Aorta (tissue), 5 donors: ENCODE data around the gene ZDHHC8. TPM values are rescaled to one million over a fixed set of nuclear protein-coding genes. Genes with fewer than 3 reads are reported as not detected.

ENCODE experiments used
- ATAC-seq: fragments of 200-7000 bp; cut with Tn5 transposase; one replicate; pipeline ENCODE4 v1.9.1; 2022; ENCODE audit warnings: moderate library complexity; ENCODE audit not compliant: low FRiP score
- DNase-seq, 2 donors: peaks; one replicate each; pipeline ENCODE4 v3.0.0-alpha.2; 2020
- H3K27ac ChIP-seq, 2 donors: one replicate each; pipeline ENCODE4 v1.5.1; 2013; ENCODE audit warnings: low read length in 2 of 2, mild to moderate bottlenecking in 2 of 2, moderate library complexity in 2 of 2, control low read depth in 1 of 2, inconsistent platforms in 1 of 2, low read depth in 1 of 2
- H3K27me3 ChIP-seq, 2 donors: one replicate each; pipeline ENCODE4 v1.6.1; 2013; ENCODE audit warnings: control low read depth in 1 of 2, low read length in 1 of 2, mild to moderate bottlenecking in 1 of 2, moderate library complexity in 1 of 2; ENCODE audit not compliant: insufficient read depth in 2 of 2, control insufficient read depth in 1 of 2
- H3K36me3 ChIP-seq, 2 donors: one replicate each; pipeline ENCODE4 v1.6.1; 2013; ENCODE audit warnings: control low read depth in 1 of 2, low read length in 1 of 2, mild to moderate bottlenecking in 1 of 2; ENCODE audit not compliant: insufficient read depth in 2 of 2, control insufficient read depth in 1 of 2
- H3K4me1 ChIP-seq, 2 donors: one replicate each; pipeline ENCODE4 v1.6.1; 2013; ENCODE audit warnings: low read length in 2 of 2, control low read depth in 1 of 2, mild to moderate bottlenecking in 1 of 2, moderate library complexity in 1 of 2; ENCODE audit not compliant: insufficient read depth in 2 of 2, control insufficient read depth in 1 of 2
- H3K4me3 ChIP-seq, 2 donors: one replicate each; pipeline ENCODE4 v1.5.1; 2013; ENCODE audit warnings: low read length in 2 of 2, control low read depth in 1 of 2, mild to moderate bottlenecking in 1 of 2
- H3K9me3 ChIP-seq: one replicate; pipeline ENCODE4 v1.6.1; 2013; ENCODE audit warnings: mild to moderate bottlenecking, low read length; ENCODE audit not compliant: control insufficient read depth
- WGBS, 2 donors: extraction: QIAGEN DNeasy Blood & Tissue Kit; methylation state at CpG; one replicate each; pipeline ENCODE4 v1.1.7; 2013; 5-methylcytosine and 5-hydroxymethylcytosine counted together
- intact Hi-C, 2 donors: fragments of 100-400 bp; cut with DNase I; formaldehyde crosslinking; loops; one replicate each; pipeline versions ENCODE4 v1.14.2 to v1.15.0; 2022
- polyA plus RNA-seq, 2 donors: library from polyadenylated mRNA; stranded (reverse); fragments of 200-250 nt; gene quantifications; one replicate each; pipeline ENCODE4 v1.2.3, GENCODE V29; 2013
- total RNA-seq, 2 donors: library from RNA; stranded (reverse); fragmentation: NEBNext Ultra II Directional; extraction: Animal tissue kit (Norgen Biotek cat#: 25700); gene quantifications; one replicate each; pipeline ENCODE4 v1.2.1, GENCODE V29; 2021
- donor health status: healthy with polysubstance abuse.
- donor health status: Bipolar disorder and iron deficiency.
- donor health status: DM: no; HTN: no; CAD: no.
- donor health status: DM: no; HTN: no; CAD: no.
- donor health status: DM: yes; HTN: yes; CAD: no.

Gene ZDHHC8
- total and polyA plus RNA-seq, 4 donors: 6.3 to 71.9 (median 46.5) TPM

DNA sequence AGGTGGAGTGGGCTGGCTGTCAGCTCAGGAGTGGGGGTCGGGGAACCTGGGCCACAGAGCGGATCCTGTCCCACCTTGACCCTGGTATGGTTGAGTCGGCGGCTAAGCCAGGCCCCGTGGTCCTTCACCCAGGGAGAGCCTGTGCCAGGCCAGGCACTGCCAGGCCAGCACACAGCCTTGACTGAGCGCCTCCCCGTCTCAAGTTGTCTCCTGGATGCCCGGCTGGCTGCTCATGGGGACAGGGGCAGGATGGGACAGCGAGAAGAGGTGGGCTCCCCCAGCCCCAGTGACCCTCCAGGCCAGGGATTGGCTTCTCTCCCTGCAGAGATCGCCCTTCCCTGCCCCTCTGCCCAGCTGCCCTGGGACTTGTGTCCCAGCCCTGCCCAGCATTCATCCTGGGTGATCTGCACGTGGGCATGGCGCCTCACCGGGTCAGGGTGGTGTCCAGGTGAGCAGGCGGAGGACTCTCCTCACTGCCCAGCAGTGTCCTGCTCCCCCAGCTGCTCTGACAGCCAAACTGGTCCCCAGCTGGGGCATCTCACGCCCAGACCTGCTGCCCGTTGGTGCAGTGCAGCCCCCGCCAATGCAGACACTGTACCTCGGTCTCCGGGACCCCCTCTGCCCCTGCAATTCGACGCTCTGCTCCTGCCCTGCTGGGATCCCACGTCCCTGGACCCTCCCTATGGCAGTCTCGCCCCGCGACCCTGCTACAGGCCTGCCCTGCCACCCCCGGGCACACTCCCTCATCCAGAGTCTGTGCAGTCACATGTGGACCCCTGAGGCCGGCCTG is 48.0 kb downstream of the ZDHHC8 start:
- H3K36me3 ChIP-seq: no peaks in the 10 kb centered on the region
- no peaks in the 10 kb centered on the region for H3K9me3 ChIP-seq
- H3K4me1 ChIP-seq: no peaks in the 10 kb centered on the region
- H3K27ac ChIP-seq: no peak overlapping the region
- DNase-seq (no peak), ATAC-seq (no peak)
- 93% methylated on average over 25 to 27 of the region's 27 CpGs for WGBS, 2 donors
- no peak overlapping the region for H3K4me3 ChIP-seq
- no peaks in the 10 kb centered on the region for H3K27me3 ChIP-seq
- intact Hi-C loops: loop anchor here in 1 of 2 donors (5.0 kb wide), 1 partner anchor 88 kb away; the partner anchor contains the start of gene RTN4R

GRCh38 chr22:20180245-20180630 is 48.6 kb downstream of the ZDHHC8 start:
- no peaks in the 10 kb centered on the region for H3K4me1 ChIP-seq
- intact Hi-C loops: no loop called here
- DNase-seq (no peak), ATAC-seq (no peak)
- no peaks in the 10 kb centered on the region for H3K36me3 ChIP-seq
- H3K9me3 ChIP-seq: no peaks in the 10 kb centered on the region
- no peaks in the 10 kb centered on the region for H3K27me3 ChIP-seq
- H3K27ac ChIP-seq: no peak overlapping the region
- 92 to 95% methylated on average over 13 of the region's 13 CpGs for WGBS, 2 donors
- no peak overlapping the region for H3K4me3 ChIP-seq

- WGBS, 2 donors: 87 to 88% methylated on average over 8 of the region's 8 CpGs
- DNase-seq (no peak), ATAC-seq (no peak)
- Histone ChIP-seq H3K4me1 (no peaks in the 10 kb centered on the region), H3K36me3 (no peaks in the 10 kb centered on the region), H3K27ac (no peak overlapping the region), H3K4me3 (no peak overlapping the region), H3K9me3 (no peaks in the 10 kb centered on the region), H3K27me3 (no peaks in the 10 kb centered on the region)
- intact Hi-C loops: no loop called here
Observed at GRCh38 chr22:20180640-20181039, 49.0 kb downstream of the ZDHHC8 start.

GRCh38 chr22:20181194-20181883 is 49.7 kb downstream of the ZDHHC8 start:
- Histone ChIP-seq H3K4me1 (no peaks in the 10 kb centered on the region), H3K36me3 (no peaks in the 10 kb centered on the region), H3K27me3 (no peaks in the 10 kb centered on the region), H3K27ac (no peak overlapping the region), H3K9me3 (no peaks in the 10 kb centered on the region), H3K4me3 (no peak overlapping the region)
- intact Hi-C loops: no loop called here
- ATAC-seq: no peak
- no peak for DNase-seq
- WGBS, 2 donors: 61 to 66% methylated on average over 16 to 17 of the region's 17 CpGs

DNA sequence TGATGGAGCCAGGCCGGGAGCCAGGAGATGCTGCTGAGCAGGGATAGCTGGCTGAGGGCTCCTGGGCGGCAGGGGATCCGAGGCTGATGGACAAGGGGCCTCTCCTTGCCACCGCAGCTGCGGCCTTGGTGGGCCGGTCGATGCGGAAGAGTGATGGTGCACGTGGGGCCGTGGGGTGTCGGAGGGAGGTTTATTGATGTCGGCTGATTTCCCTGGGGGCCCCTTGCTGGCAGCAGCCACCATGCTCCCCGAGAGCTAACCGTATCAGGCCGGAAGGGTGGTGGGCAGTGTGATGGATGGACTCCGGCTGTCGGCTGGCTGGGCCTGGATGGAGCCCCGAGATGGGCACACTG is 50.3 kb downstream of the ZDHHC8 start:
- no peaks in the 10 kb centered on the region for H3K9me3 ChIP-seq
- H3K36me3 ChIP-seq: no peaks in the 10 kb centered on the region
- intact Hi-C loops: no loop called here
- H3K4me1 ChIP-seq: no peaks in the 10 kb centered on the region
- H3K27me3 ChIP-seq: no peaks in the 10 kb centered on the region
- no peak overlapping the region for H3K4me3 ChIP-seq
- WGBS, 2 donors: 71 to 83% methylated on average over 17 to 18 of the region's 18 CpGs
- no peak overlapping the region for H3K27ac ChIP-seq
- no peak for DNase-seq
- no peak for ATAC-seq

DNA sequence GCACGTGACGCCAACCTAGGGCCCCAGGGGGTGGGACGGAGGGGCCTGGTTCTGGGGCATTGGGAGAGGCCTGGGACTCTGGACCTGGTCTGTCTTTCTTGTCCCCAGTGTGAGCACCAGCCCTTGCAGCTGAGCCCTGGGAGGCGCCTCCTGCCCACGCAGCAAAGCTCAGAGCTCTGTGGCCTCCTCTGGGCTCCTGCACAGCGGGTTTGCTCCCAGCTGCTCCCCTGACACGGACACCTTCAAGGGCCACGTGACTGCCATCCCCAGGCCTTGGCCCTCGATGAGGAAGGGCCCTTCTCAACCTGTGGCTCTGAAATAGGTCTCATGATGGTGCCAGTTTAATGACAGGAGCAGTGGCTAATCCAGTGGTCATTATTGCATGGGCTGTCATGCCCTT is 50.8 kb downstream of the ZDHHC8 start:
- intact Hi-C loops: no loop called here
- Histone ChIP-seq H3K36me3 (no peaks in the 10 kb centered on the region), H3K27me3 (no peaks in the 10 kb centered on the region), H3K4me3 (no peak overlapping the region), H3K27ac (no peak overlapping the region), H3K4me1 (no peaks in the 10 kb centered on the region), H3K9me3 (no peaks in the 10 kb centered on the region)
- DNase-seq (no peak), ATAC-seq (no peak)
- WGBS, 2 donors: 89 to 90% methylated on average over 9 of the region's 9 CpGs

GRCh38 chr22:20183101-20183500 is 51.5 kb downstream of the ZDHHC8 start:
- Histone ChIP-seq H3K9me3 (no peaks in the 10 kb centered on the region), H3K36me3 (no peaks in the 10 kb centered on the region), H3K27ac (no peak overlapping the region), H3K27me3 (no peaks in the 10 kb centered on the region), H3K4me3 (no peak overlapping the region), H3K4me1 (no peaks in the 10 kb centered on the region)
- no peak for ATAC-seq
- 90 to 95% methylated on average over 8 of the region's 8 CpGs for WGBS, 2 donors
- intact Hi-C loops: no loop called here
- DNase-seq: no peak

DNA sequence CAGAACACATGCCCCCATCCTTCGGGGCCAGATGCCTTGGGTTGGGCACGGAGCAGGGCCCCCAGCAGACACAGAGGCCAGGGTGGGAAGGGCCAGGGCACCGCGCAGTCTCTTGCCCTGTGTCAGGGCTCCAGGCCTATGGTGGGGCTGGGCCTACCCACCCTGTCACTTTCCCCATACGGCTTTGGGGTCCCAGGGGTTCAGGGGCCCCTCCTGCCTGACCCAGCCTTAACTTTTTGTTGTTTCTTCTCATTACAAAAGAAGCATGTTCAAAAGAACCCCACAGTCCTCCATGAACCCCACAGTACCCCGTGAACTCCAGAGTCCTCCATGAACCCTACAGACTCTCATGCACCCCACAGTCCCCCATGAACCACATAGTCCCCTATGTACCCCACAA is 52.2 kb downstream of the ZDHHC8 start:
- ATAC-seq (no peak), DNase-seq (no peak)
- intact Hi-C loops: no loop called here
- Histone ChIP-seq H3K4me1 (no peaks in the 10 kb centered on the region), H3K4me3 (no peak overlapping the region), H3K9me3 (no peaks in the 10 kb centered on the region), H3K27ac (no peak overlapping the region), H3K36me3 (no peaks in the 10 kb centered on the region), H3K27me3 (no peaks in the 10 kb centered on the region)
- 68 to 86% methylated on average over 5 to 6 of the region's 6 CpGs for WGBS, 2 donors
